GM13977 (cell line): ENCODE measurements around the gene CUBN.

Experiments
- DNase-seq: peaks from one replicate; pipeline ENCODE4 v3.0.0; 2012; ENCODE audit warnings: low spot score
- in situ Hi-C: fragments of 300-500 bp; cut with MboI; formaldehyde crosslinking; loops from one replicate; pipeline ENCODE4 v1.12.0; 2022; ENCODE audit warnings: low sequenced_read_pairs, low pct_unique_long_range_greater_than_20kb, mixed read lengths, inconsistent platforms; ENCODE audit not compliant: unreplicated experiment
- TF ChIP-seq, protein P1 (sequence below): IDR thresholded peaks from 2 replicates; pipeline ENCODE4 v1.5.1; 2012; ENCODE audit warnings: mild to moderate bottlenecking, control low read depth; ENCODE audit not compliant: insufficient read depth; ENCODE audit errors: extremely low read depth, missing control alignments

Gene CUBN

DNA sequence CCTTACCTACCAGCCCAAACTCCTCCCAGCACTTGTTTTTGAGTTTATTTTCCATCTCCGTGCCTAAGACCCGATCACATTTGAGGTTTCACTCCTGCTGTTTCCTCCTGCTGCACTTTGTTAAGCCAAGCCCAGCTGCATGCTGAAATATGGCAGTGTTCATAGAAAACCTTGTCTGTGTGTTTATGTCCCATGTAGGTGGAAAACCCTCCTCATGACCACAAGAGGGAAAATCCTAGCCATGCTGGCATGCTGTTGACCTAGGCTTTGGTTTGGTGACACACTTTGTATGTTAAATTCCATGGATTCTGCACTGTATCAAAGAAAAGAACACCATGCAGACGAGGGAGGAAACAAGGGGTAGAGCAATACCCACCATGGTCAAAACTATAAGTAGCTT is 154.4 kb downstream of the CUBN start:
- in situ Hi-C loops: no loop called here
- DNase-seq: no peak
- TF ChIP-seq, protein P1, sequence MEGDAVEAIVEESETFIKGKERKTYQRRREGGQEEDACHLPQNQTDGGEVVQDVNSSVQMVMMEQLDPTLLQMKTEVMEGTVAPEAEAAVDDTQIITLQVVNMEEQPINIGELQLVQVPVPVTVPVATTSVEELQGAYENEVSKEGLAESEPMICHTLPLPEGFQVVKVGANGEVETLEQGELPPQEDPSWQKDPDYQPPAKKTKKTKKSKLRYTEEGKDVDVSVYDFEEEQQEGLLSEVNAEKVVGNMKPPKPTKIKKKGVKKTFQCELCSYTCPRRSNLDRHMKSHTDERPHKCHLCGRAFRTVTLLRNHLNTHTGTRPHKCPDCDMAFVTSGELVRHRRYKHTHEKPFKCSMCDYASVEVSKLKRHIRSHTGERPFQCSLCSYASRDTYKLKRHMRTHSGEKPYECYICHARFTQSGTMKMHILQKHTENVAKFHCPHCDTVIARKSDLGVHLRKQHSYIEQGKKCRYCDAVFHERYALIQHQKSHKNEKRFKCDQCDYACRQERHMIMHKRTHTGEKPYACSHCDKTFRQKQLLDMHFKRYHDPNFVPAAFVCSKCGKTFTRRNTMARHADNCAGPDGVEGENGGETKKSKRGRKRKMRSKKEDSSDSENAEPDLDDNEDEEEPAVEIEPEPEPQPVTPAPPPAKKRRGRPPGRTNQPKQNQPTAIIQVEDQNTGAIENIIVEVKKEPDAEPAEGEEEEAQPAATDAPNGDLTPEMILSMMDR: no peak

DNA sequence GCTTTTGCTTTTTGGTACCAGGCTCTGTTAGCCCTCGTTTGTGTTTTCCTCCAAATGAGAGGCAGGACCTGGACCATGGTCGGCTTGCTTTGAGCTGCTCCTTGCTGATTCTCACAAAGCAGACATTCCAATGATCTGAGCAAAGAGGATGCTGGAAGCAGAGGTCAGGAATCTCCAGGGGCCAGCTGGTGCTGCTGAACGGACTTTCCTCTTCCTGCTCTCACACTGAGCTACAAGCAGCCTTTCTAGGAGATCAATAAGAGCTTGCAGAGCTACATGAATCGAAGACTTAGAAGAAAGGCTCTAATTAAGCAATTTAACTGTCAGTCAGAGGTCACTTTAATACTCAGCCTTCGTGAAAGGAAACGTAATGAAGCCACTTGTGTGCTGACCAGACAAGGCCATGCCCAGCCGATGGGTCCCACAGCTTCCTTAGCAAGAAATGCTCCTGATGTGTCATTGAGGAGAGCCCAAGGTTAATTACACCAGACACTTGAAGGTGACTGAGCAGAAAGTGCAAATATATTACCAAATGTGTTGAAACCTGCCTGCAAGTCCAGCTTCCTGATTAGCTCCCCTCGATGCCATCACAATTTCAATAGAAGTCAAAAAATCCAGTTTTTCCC is 161.1 kb downstream of the CUBN start:
- in situ Hi-C loops: no loop called here
- TF ChIP-seq, protein P1: no peak
- no peak for DNase-seq

DNA sequence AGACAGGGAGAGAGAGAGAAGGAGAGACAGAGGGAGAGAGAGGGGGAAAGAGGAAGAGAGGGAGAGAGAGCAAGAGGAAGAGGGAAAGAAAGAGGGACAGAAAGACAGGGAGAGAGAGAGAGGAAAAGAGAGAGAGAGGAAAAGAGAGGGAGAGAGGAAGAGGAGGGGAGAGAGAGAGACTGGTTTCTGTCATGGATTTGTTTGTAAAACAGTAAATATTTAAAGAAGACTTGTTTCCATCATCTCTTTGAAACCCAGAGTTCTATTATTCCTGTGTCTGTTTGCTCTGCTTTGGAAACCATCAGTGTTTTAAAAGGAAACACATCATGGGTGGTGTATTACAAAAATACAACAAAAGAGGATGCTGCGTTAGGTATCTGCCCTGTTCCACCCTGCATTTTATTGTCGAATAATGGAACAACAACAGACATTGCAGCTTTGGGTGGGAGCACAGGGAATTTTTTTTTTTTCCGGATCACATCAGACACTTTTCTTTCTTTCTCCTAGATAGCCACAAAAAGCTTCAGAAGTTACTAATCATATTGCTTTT is 161.7 kb downstream of the CUBN start:
- TF ChIP-seq, protein P1: no peak
- no peak for DNase-seq
- in situ Hi-C loops: no loop called here

DNA sequence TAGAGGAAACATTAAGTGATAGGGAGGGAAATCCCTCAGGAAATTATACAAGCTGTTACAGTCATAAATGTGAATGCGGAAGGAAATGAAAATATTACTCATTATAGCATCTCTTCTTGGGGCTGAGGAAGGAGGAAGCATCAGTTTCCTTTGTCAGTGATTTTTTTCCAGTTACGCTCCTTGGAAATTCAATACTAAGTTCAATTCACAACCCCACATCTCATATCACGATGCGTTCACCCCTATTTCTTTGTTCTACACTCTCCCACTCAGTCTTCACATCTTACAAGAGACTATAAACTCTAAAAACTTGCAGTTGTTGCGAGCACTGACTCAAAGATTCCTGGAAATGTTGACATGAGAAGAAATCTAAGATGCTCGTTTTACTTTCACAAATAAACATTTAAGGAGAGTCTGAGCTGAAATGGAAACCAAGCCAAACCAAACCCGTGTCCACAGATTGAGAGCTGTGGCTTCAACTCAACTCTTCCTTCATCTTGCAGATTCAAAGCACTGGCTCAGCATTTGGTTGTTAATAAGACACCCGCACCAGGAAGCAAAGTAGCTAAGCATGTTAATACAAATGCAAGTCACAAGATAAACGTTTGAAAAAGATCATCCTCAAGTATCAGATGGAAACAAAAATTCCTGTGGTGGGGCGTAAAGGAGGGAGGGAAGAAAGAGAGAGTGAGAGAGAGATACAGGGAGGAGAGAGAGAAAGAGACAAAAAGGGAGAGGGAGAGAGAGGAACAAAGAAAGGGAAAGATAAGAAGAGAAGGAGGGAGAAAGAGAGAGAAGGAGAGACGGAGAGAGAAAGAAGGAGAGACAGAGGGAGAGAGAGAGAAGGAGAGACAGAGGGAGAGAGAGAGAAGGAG is 162.4 kb downstream of the CUBN start:
- no peak for DNase-seq
- TF ChIP-seq, protein P1: no peak
- in situ Hi-C loops: no loop called here

DNA sequence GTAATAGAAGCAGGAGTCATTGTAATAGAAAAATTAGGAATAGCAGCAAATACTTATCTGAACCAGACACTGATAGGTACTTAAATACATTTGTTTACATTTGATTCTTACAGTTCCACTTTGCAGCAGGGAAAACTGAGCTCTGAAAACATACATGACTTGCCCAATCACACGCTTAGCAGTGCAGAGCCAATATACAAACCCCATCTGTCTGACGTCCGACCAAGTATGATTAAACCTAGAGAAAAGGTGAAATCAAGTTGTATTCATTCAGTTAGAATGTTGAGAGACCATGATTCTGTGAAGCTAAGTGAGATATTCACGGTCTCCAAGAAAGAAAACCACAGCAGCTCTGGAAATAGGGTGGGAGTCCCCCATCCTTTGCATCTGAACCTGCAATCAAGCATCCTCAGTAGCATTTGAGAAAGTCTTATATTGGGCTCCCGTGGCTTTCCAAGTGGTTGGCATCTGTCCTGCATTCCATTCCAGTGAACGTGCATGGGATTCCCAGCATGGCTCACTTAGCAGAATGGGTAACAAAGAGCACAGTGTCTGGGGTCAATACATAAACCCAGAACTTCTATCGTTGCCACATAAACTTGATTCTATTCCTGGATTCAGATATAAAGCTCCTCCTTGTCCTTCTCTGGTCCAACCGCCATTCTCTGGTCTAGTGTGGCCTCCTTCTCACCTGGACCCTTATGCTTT is 163.7 kb downstream of the CUBN start:
- no peak for DNase-seq
- TF ChIP-seq, protein P1: no peak
- in situ Hi-C loops: no loop called here

DNA sequence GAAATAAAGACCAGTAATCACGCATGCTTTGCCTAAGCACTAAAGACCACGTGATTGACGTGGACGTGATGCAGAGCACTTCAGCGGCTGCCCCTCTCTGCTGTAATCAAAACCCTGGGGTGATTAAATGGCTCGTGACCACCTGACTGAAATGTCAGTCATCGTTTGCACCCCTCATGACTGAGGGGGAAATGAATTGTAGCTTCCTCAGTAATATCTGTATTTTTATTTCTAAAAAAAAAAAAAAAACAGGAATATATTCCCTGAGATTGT is 164.3 kb downstream of the CUBN start:
- TF ChIP-seq, protein P1: no peak
- no peak for DNase-seq
- in situ Hi-C loops: no loop called here
